ENCODE measurements around the gene FGF21.
A peak's percentile ranks its signal among the peaks of the same experiment; 100 is the strongest.

The FGF21 gene

GRCh38 chr19:48731452-48731851 is 23.9 kb upstream of the FGF21 start:
- no peak for DNase-seq

GRCh38 chr19:48734625-48735024 is 20.7 kb upstream of the FGF21 start:
- DNase-seq: no peak

DNA sequence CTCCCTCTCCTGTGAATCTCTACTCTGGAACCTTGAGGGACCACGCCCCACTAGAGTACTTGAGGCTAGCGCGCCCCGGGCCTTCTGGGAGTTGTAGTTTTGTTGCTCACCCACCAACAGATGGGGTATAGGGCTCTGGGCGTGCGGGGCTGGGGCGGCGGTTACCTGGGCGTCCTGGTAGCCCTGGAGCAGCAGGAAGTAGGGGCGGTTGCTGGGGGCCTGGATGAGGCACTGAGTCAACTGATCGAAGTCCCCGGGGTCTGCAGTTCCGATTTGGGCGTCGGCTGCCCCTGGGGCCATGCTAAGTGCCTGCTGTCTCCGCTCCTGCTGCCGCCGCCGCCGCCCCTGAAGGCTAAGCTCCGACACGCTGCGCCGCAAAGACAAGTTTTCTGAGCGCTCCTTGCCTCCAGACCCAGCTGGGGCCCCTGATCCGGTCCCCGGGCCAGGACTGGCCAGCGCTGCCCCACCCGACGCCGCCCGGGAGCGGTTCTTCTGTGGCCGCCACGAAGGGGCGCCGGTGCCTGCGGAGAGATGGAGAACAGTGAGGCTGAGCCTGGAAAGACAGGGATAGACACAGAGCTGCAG is 20.2 kb upstream of the FGF21 start:
- peak; percentile 50 for DNase-seq

- no peak for DNase-seq
Observed at GRCh38 chr19:48737360-48737998, 17.8 kb upstream of the FGF21 start.

DNA sequence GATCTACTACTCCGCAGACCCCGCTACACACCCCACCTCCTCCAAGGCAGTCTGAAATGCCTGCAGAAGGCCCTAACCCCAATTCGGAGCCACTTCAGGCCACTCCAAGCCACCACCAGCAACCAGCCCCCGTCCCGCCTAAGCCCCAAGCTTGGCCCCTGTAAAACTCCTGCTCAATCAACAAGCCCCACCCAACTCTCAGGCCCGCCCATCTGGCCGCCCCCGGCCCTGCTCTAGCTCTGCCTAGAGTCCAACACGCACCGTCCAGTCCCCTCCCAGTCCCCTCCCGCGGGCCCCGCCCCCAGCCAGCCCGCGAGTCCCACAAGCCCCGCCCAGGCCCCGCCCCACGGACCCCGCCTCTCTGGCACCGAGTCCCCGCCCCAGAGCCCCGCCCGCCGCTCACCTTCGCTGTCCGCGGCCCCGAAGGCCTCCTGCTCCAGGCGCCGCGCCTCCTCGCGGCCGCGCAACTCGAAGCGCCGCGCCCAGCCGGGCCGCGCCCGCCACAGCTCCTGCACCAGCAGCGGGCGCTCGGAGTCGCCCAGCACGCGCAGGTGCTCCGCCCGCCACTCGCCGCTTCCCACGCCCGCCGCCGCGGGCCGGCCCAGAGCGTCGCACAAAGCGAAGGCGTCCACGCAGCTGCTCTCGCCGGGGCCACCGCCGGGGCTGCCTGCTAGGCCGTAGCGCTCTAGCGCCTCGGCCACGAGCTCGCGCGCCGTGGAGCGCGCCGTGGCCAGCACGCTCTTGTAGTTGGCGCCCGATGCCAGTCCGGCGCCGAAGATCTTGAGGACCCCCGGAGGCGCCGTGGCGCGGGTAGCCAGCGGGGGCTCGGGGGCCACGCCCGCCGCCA is 16.5 kb upstream of the FGF21 start:
- peak; percentile 95 for DNase-seq

DNA sequence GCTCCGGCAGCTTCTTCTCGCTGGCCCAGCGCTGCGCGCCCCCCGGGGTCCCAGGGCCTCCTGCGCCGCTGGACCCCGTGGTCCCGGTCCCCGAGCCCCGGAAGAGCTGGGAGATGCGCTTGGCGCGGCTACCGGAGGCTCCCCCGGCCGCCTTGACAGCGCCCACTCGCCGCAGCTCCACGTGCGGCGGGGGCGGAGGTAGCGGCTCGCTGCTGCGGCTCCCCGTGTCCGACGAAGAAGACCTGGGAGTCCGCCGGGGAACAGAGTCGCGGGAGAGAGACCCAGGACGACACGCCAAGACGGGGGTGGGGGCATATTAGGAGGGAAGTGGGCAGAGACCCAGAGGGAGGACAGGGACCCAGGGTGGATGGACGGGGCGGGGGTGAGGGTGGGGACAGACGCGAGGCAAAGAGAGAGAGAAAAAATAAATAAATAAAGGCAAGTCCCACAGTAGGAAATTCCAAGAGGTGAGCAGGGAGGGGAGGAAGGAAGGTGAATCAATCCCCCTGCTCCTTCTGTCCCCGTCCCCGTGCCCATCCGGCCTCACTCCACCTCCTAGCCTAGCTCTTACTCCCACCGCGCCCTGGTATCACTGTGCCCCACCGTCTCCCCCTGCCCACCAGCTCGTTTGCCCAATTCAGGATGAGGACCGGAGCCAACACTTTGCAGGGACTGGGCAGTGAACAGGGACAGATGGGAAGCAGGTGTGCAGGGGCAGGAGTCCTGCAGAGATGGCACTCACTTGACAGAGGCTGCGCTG is 15.7 kb upstream of the FGF21 start:
- DNase-seq: no peak

- DNase-seq: no peak
Observed at GRCh38 chr19:48740164-48740972, 15.0 kb upstream of the FGF21 start, which contains the start of gene RASIP1. Gene RASIP1, minus strand, starts transcription at chr19:48740610. Its CDS starts 328 bp downstream, at chr19:48740282.

DNA sequence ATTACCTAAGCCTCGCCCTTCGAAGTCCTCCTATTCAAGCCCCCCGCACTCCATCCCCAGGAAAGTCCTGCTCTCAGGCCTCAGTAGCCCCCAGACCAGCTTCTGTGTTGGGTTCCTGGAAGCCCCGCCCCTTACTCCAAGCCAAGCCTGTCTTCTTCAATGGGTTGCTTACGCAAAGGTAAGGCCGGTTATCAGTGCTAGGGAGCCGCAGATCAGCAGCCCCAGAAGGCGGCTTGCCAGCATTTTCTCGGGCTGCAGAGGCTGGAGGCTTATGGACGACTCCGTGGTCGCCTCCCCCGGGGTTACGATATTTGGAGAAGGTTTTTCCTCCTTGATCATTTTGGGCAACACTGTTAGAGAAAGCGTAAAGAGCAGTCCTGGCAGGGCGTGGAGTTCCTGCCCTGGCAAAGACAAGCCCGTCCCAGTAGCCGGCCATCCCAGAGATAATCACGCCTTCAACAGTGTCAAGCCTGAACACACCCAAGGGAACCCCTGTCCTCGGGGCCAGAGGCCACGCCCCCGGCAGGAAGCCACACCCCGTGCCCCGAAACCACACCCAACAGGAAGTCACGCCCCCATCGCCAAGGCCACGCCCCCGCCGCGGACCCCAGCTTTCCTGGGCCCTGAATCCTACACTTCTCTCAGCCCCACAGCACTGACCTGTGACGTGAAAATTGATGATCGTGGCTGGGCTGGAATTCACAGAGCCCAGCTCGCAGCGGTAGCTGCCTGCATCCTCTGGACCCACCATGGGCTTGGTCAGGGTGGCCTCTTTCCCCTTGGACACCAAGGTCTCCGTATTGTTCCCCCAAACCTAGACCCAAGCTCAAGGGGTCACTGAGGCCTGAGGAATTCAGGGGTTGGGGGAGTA is 14.0 kb upstream of the FGF21 start:
- no peak for DNase-seq

- no peak for DNase-seq
Observed at GRCh38 chr19:48742096-48742495, 13.2 kb upstream of the FGF21 start.

GRCh38 chr19:48745208-48745995 is 9.9 kb upstream of the FGF21 start:
- peak; percentile 18 for DNase-seq

- no peak for DNase-seq
Observed at GRCh38 chr19:48746110-48746509, 9.2 kb upstream of the FGF21 start.

GRCh38 chr19:48746738-48747575 is 8.4 kb upstream of the FGF21 start, which contains the start of gene IZUMO1:
Gene IZUMO1, minus strand, starts transcription at chr19:48746909. Its CDS starts 1,050 bp downstream, at chr19:48745859.
- DNase-seq: no peak

DNA sequence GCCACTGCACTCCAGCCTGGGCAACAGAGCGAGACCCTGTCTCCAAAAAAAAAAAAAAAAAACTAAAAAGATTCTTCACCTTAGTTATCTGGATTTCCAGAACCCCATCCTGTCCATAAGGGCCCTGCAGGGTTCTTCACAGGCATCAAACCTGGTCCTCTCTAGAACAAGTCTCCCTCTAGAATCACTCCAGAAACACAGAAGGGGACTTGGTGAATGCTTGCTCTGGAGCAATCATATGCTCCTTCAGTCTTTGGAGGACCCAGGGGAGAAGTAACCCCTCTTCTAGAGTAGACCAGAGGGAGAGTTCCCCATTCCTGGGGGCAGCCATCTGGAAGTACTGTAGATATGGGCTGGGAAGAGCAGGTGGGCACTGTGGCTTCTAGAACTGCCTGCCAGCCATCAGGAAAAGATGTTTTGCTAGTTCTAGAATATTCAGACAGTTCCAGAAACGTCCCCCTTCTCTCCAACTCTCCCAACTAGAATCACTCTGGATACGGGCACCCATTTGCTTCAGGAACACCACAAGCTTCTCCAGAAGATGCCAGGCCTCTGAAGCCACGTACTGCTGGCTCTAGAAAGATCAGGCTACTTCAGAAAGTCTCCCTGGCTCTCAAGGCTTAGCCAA is 5.6 kb upstream of the FGF21 start:
- no peak for DNase-seq

DNA sequence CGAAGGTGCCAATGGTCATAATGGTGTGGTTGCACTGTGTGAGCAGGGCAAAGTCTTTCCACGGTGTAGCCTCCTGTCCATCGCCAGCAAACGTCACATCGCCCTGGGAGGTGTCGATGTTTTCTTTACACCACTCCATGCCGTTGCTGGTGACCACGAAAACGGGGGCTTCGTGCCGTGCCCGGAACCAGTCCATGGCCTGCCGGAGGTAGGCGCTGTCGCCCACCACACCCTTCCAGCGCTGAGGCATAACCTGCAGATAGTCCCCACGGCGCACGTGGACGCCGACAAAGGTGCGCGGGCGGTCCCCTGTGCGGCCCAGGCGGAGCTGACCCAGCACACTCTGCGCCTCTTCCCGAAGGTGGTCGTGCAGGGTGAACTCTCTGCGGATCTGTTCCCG is 5.0 kb upstream of the FGF21 start:
- DNase-seq: no peak

GRCh38 chr19:48750771-48751504 is 4.4 kb upstream of the FGF21 start:
- DNase-seq: no peak

- DNase-seq: no peak
Observed at GRCh38 chr19:48751845-48752495, 3.4 kb upstream of the FGF21 start.

All from NCI-H526 treated with DMSO at 0.1 percent for 48 hours (cell line).